Parathyroid adenoma (tissue), 2 donors: ENCODE measurements around the gene ARHGAP4.

Experiments
- H2AFZ ChIP-seq: fragments of 300-600 bp; sonication (generic); one replicate; pipeline ENCODE4 v1.7.0; 2017; ENCODE audit warnings: antibody characterized with exemption, mild to moderate bottlenecking
- H3K27ac ChIP-seq: fragments of 300-600 bp; sonication (generic); one replicate; pipeline ENCODE4 v1.7.0; 2017
- H3K27me3 ChIP-seq: fragments of 300-600 bp; sonication (generic); one replicate; pipeline ENCODE4 v1.7.0; 2017; ENCODE audit warnings: low read length; ENCODE audit not compliant: control insufficient read depth, insufficient read depth
- H3K36me3 ChIP-seq: fragments of 300-600 bp; sonication (generic); one replicate; pipeline ENCODE4 v1.7.0; 2017; ENCODE audit warnings: low read length; ENCODE audit not compliant: control insufficient read depth, insufficient read depth
- H3K4me1 ChIP-seq: fragments of 300-600 bp; sonication (generic); one replicate; pipeline ENCODE4 v1.7.0; 2017; ENCODE audit warnings: control low read depth
- H3K4me2 ChIP-seq: fragments of 300-600 bp; sonication (generic); one replicate; pipeline ENCODE4 v1.7.0; 2017; ENCODE audit warnings: low read length
- H3K4me3 ChIP-seq: fragments of 300-600 bp; sonication (generic); one replicate; pipeline ENCODE4 v1.7.0; 2017; ENCODE audit warnings: low read depth, low read length
- H3K79me2 ChIP-seq: fragments of 300-600 bp; sonication (generic); one replicate; pipeline ENCODE4 v1.7.0; 2017; ENCODE audit warnings: control low read depth
- H3K9ac ChIP-seq: fragments of 300-600 bp; sonication (generic); one replicate; pipeline ENCODE4 v1.7.0; 2017; ENCODE audit warnings: mild to moderate bottlenecking
- H3K9me3 ChIP-seq: fragments of 300-600 bp; sonication (generic); one replicate; pipeline ENCODE4 v1.7.0; 2017; ENCODE audit warnings: low read length; ENCODE audit not compliant: control insufficient read depth
- TF ChIP-seq, protein P1 (sequence below): fragments of 300-600 bp; sonication (generic); IDR thresholded peaks from one replicate; pipeline ENCODE4 v1.7.0; 2017; ENCODE audit warnings: antibody characterized with exemption, mild to moderate bottlenecking
- donor health status: primary hyperparathyroidism.

Gene ARHGAP4

DNA sequence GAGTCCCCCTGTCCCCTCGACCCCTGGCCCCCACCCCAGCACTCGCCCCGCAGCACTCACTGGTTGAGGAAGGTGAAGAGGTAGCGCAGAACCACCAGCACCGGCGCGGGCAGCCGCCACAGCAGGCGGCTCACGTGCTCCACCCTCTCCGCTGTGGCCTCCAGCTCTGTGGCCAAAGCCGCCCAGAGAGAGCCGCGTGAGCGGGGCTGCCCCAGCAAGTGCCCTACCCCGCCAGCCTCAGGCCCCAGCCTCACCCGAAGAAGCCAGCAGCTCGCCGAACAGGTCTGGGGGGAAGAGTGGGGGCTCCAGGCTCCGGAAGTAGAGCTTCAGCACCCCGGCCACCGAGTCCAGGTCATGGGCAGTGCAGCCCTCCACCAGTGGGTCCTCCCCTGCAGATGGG lies 15.6 kb downstream of the ARHGAP4 start:
- Histone ChIP-seq H3K79me2 (no peaks in the 10 kb centered on the region), H3K27ac (no peak overlapping the region), H3K4me2 (no peak overlapping the region), H3K9ac (no peak overlapping the region), H3K4me3 (no peak overlapping the region), H3K27me3 (no peaks in the 10 kb centered on the region), H3K36me3 (no peaks in the 10 kb centered on the region), H3K9me3 (no peaks in the 10 kb centered on the region), H3K4me1 (no peaks in the 10 kb centered on the region), H2AFZ (no peak overlapping the region)
- TF ChIP-seq, protein P1, sequence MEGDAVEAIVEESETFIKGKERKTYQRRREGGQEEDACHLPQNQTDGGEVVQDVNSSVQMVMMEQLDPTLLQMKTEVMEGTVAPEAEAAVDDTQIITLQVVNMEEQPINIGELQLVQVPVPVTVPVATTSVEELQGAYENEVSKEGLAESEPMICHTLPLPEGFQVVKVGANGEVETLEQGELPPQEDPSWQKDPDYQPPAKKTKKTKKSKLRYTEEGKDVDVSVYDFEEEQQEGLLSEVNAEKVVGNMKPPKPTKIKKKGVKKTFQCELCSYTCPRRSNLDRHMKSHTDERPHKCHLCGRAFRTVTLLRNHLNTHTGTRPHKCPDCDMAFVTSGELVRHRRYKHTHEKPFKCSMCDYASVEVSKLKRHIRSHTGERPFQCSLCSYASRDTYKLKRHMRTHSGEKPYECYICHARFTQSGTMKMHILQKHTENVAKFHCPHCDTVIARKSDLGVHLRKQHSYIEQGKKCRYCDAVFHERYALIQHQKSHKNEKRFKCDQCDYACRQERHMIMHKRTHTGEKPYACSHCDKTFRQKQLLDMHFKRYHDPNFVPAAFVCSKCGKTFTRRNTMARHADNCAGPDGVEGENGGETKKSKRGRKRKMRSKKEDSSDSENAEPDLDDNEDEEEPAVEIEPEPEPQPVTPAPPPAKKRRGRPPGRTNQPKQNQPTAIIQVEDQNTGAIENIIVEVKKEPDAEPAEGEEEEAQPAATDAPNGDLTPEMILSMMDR, result no peak

DNA sequence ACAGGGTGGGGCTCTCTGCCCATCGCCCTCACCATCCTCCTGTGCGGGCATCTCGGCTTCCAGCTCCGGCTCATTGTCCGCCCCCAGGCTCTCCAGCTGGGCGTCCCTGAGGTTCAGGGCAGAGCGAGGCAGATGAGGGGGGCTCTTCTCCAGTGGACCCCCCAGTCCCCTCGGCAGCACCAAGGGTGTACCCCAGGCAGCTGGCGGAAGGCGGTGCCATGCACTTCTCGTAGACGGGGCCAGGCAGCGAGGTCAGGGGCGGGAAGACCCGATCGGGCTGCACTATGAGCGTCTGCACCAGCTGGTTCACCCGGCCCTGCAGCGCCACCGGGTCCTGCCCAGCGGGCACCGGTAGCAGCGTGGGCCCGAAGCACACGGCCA lies 16.1 kb downstream of the ARHGAP4 start:
- Histone ChIP-seq H3K36me3 (no peaks in the 10 kb centered on the region), H3K27ac (no peak overlapping the region), H3K9ac (no peak overlapping the region), H3K4me1 (no peaks in the 10 kb centered on the region), H3K4me3 (no peak overlapping the region), H3K9me3 (no peaks in the 10 kb centered on the region), H3K27me3 (no peaks in the 10 kb centered on the region), H2AFZ (no peak overlapping the region), H3K79me2 (no peaks in the 10 kb centered on the region), H3K4me2 (no peak overlapping the region)
- TF ChIP-seq, protein P1, result no peak

DNA sequence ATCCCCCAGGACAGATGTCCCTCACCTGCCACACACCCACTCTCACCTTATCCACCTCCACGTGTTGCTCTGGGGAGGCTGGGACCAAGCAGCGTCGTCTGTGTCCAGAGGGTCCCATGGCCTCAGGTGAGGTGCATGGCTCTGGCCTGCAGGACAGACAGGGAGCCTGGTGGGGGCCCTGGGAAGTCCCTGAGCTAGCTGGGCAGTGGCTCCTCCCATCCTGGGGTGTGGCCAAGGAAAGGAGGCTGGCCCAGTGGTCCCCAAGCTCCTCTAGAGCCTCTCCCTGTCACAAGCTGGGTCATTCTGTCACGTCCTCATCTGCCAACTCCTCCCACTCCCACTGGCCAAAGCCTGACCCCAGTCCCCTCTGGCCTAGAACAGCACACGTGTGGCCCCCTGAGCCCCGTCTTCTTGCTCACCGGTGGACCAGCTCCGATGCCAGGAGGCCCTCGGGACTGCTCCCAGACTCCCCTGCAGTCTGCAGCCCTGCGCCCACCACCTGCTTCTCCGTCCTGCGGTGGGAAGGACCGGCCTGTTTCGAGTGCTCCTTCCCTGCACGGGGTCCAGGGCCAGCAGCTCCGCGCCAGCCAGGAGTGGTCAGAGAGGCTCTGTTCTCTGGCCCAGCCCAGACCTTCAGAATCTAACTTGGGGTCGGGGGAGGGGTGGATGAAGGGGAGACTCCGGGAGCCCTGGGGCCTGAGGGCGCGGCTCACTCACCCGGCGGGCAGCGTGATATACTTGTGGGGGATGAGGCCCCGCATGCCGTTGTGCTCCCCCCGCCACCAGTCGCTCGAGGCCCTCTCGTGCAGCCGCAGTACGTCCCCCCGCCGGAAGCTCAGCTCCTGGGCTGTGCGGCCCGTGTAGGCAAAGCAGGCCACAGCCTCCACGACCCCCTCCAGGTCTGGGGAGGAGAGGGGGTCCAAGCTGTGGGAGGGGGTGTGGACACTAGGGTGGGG lies 16.8 kb downstream of the ARHGAP4 start:
- H3K4me1 ChIP-seq, result no peaks in the 10 kb centered on the region
- no peak overlapping the region for H2AFZ ChIP-seq
- no peak overlapping the region for H3K9ac ChIP-seq
- no peaks in the 10 kb centered on the region for H3K36me3 ChIP-seq
- H3K27ac ChIP-seq, result no peak overlapping the region
- H3K4me3 ChIP-seq, result no peak overlapping the region
- TF ChIP-seq, protein P1, result no peak
- no peaks in the 10 kb centered on the region for H3K79me2 ChIP-seq
- H3K27me3 ChIP-seq, result no peaks in the 10 kb centered on the region
- no peak overlapping the region for H3K4me2 ChIP-seq
- H3K9me3 ChIP-seq, result no peaks in the 10 kb centered on the region

DNA sequence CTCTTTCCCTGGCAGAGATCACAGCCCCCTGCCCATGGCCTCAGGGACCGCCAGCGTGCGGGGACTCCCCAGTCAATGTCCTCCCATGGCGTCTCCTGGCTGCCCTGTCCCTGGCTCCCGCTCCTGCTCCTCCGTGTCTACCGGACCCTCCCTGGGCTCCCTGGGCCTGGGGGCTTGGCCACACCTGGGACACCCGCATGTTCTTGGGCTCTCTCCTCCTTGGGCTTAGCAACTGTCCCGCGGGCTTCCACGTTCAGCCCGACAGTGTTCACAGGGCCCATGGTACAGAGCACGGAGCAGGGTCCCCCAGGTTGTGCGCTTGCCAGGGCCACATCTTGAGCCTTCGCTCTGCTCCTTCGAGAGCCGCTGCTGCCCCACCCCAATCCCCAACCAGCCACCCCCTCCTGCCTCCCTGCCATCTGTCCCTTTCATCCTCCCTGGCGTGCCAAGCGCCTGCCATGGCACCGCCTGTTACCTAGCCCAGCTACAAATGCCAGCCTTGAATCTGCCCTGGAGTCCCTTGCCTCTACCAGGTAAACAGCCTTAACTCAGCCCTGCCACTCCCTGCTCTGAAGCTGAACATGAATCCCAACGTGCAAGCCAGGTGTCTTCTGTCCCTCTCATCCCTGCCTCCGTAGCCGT lies 17.7 kb downstream of the ARHGAP4 start:
- no peaks in the 10 kb centered on the region for H3K36me3 ChIP-seq
- no peak overlapping the region for H2AFZ ChIP-seq
- H3K4me1 ChIP-seq, result no peaks in the 10 kb centered on the region
- H3K27ac ChIP-seq, result no peak overlapping the region
- no peaks in the 10 kb centered on the region for H3K27me3 ChIP-seq
- no peak overlapping the region for H3K4me2 ChIP-seq
- TF ChIP-seq, protein P1, result no peak
- H3K79me2 ChIP-seq, result no peaks in the 10 kb centered on the region
- H3K9ac ChIP-seq, result no peak overlapping the region
- no peak overlapping the region for H3K4me3 ChIP-seq
- H3K9me3 ChIP-seq, result no peaks in the 10 kb centered on the region
